ENCODE results near the gene NRL. TPM values are rescaled to one million over a fixed set of nuclear protein-coding genes. Genes with fewer than 3 reads are reported as not detected.

NRL gene
- total RNA-seq, 1 experiment from 2014 or later = 0.66 TPM

- ChIA-PET CTCF (no interaction called here), RAD21 (ENCODE audit: low non-redundant PET in 1 of 2, low total read pairs in 2 of 2, uncharacterized antibody in 2 of 2, unreplicated experiment in 2 of 2) (no interaction called here), POLR2A (no interaction called here)
- no peak overlapping the region for H2AFZ ChIP-seq (ENCODE audit: low read depth, low read length, poor library complexity, severe bottlenecking)
- H3K4me1 ChIP-seq (ENCODE audit: control insufficient read depth in 1 of 2, insufficient read depth in 2 of 2, low read length in 2 of 2) = peaks cover 27 to 35% of the 10 kb centered on the region in 2 experiments
- no peak overlapping the region for H3K9ac ChIP-seq (ENCODE audit: low read length)
- no peak overlapping the region for H3K4me2 ChIP-seq (ENCODE audit: low read length)
- H3K79me2 ChIP-seq (ENCODE audit: insufficient read depth, low read length) = peaks cover 61% of the 10 kb centered on the region
- no peaks in the 10 kb centered on the region for H3K9me3 ChIP-seq (ENCODE audit: control insufficient read depth in 1 of 2, insufficient read depth in 1 of 2, low read depth in 1 of 2, low read length in 2 of 2)
- no peaks in the 10 kb centered on the region for H3K27me3 ChIP-seq (ENCODE audit: insufficient read depth, low read length)
- H4K20me1 ChIP-seq (ENCODE audit: insufficient read depth) = no peaks in the 10 kb centered on the region
- DNase-seq (ENCODE audit: low read depth, low spot score) = no peak
- peaks cover 15 to 18% of the 10 kb centered on the region in 2 experiments for H3K36me3 ChIP-seq (ENCODE audit: control insufficient read depth in 1 of 2, insufficient read depth in 2 of 2, low read length in 2 of 2)
- no peaks in the 10 kb centered on the region for H3K9me2 ChIP-seq (ENCODE audit: insufficient read depth)
- intact Hi-C loops (cut with micrococcal nuclease) = no loop called here
- ATAC-seq = no peak
- H3K4me3 ChIP-seq (replicated peaks in 1 of 2; ENCODE audit: low read depth in 1 of 2, low read length in 2 of 2) = no peak overlapping the region
- no TSS peak for BruUV-seq (replicated peaks)
- TF ChIP-seq EZH2phosphoT487 (IDR thresholded peaks at IDR 0.05; ENCODE audit: borderline replicate concordance) = no peak
- no peak for TF ChIP-seq CBX3 (IDR thresholded peaks at IDR 0.05; ENCODE audit: low read depth)
- no peak for TF ChIP-seq EGR1 (IDR thresholded peaks at IDR 0.05; ENCODE audit: low read depth)
- TF ChIP-seq, protein P1, sequence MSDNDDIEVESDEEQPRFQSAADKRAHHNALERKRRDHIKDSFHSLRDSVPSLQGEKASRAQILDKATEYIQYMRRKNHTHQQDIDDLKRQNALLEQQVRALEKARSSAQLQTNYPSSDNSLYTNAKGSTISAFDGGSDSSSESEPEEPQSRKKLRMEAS (IDR thresholded peaks at IDR 0.05) = no peak
- TF ChIP-seq POLR2A (IDR thresholded peaks at IDR 0.05; ENCODE audit: borderline replicate concordance, extremely low read depth, insufficient read depth, insufficient read length) = no peak
- no peak for TF ChIP-seq YY1 (IDR thresholded peaks at IDR 0.05; ENCODE audit: extremely low read depth, insufficient replicate concordance, low read depth, low read length)
- TF ChIP-seq RAD21 (IDR thresholded peaks at IDR 0.05; ENCODE audit: low read depth) = no peak
- H3K27ac ChIP-seq (ENCODE audit: low read depth, low read length) = no peak overlapping the region
Measured at GRCh38 chr14:24143511-24143910, 28.8 kb upstream of the NRL start.

GRCh38 chr14:24141097-24141880 lies 26.5 kb upstream of the NRL start, which contains the start of gene EMC9:
TSS of gene EMC9 (minus strand) at chr14:24141591. CDS start at chr14:24141304, 287 bp downstream.
- peak within 1 kb of the TSS; percentile 91 for H3K4me2 ChIP-seq (ENCODE audit: low read length)
- peak within 1 kb of the TSS; percentile 66 to 87 for H3K4me3 ChIP-seq (replicated peaks in 1 of 2; ENCODE audit: low read depth in 1 of 2, low read length in 2 of 2)
- H3K9me2 ChIP-seq (ENCODE audit: insufficient read depth) = no peaks in the 10 kb centered on the region
- H2AFZ ChIP-seq (ENCODE audit: low read depth, low read length, poor library complexity, severe bottlenecking) = no peak within 1 kb of the TSS
- CTCF ChIA-PET = interaction anchor here (1.0 to 1.6 kb wide), 4 partner anchors 19 to 83 kb away, joined by 4 to 11 read pairs (median 8); partner anchors contain the start of genes DCAF11, IRF9 and NRL
- H3K9me3 ChIP-seq (ENCODE audit: control insufficient read depth in 1 of 2, insufficient read depth in 1 of 2, low read depth in 1 of 2, low read length in 2 of 2) = no peaks in the 10 kb centered on the region
- H3K9ac ChIP-seq (ENCODE audit: low read length) = peak within 1 kb of the TSS; percentile 80
- POLR2A ChIA-PET = interaction anchor here (0.7 to 2.9 kb wide), 9 partner anchors 10 to 54 kb away, joined by 3 to 36 read pairs (median 4); partner anchors contain the start of genes DCAF11, IPO4, IRF9 and NRL
- intact Hi-C loops (cut with micrococcal nuclease) = no loop called here
- H3K4me1 ChIP-seq (ENCODE audit: control insufficient read depth in 1 of 2, insufficient read depth in 2 of 2, low read length in 2 of 2) = peaks cover 26 to 50% of the 10 kb centered on the region in 2 experiments
- RAD21 ChIA-PET (ENCODE audit: low non-redundant PET in 1 of 2, low total read pairs in 2 of 2, uncharacterized antibody in 2 of 2, unreplicated experiment in 2 of 2) = interaction anchor here in 1 of 2 experiments (1.2 kb wide), 1 partner anchor 27 kb away, joined by 10 read pairs; the partner anchor contains the start of genes DCAF11 and NRL
- peak within 1 kb of the TSS; percentile 91 for H3K27ac ChIP-seq (ENCODE audit: low read depth, low read length)
- H4K20me1 ChIP-seq (ENCODE audit: insufficient read depth) = no peaks in the 10 kb centered on the region
- BruUV-seq (replicated peaks) = TSS peak; percentile 48
- H3K79me2 ChIP-seq (ENCODE audit: insufficient read depth, low read length) = peaks cover 62% of the 10 kb centered on the region
- DNase-seq (ENCODE audit: low read depth, low spot score) (peak; percentile 99), ATAC-seq (peak; percentile 88)
- H3K36me3 ChIP-seq (ENCODE audit: control insufficient read depth in 1 of 2, insufficient read depth in 2 of 2, low read length in 2 of 2) = peaks cover 23 to 28% of the 10 kb centered on the region in 2 experiments
- H3K27me3 ChIP-seq (ENCODE audit: insufficient read depth, low read length) = no peaks in the 10 kb centered on the region
- no peak for TF ChIP-seq JUND (IDR thresholded peaks at IDR 0.05)
- TF ChIP-seq CBX3 (IDR thresholded peaks at IDR 0.05; ENCODE audit: low read depth) = no peak
- TF ChIP-seq SP1 (IDR thresholded peaks at IDR 0.05; ENCODE audit: low read depth) = no peak
- TF ChIP-seq, protein P1 (IDR thresholded peaks at IDR 0.05) = no peak
- TF ChIP-seq ZNF274 (IDR thresholded peaks at IDR 0.05; ENCODE audit: low read depth, low read length) = no peak
- TF ChIP-seq, protein P2, sequence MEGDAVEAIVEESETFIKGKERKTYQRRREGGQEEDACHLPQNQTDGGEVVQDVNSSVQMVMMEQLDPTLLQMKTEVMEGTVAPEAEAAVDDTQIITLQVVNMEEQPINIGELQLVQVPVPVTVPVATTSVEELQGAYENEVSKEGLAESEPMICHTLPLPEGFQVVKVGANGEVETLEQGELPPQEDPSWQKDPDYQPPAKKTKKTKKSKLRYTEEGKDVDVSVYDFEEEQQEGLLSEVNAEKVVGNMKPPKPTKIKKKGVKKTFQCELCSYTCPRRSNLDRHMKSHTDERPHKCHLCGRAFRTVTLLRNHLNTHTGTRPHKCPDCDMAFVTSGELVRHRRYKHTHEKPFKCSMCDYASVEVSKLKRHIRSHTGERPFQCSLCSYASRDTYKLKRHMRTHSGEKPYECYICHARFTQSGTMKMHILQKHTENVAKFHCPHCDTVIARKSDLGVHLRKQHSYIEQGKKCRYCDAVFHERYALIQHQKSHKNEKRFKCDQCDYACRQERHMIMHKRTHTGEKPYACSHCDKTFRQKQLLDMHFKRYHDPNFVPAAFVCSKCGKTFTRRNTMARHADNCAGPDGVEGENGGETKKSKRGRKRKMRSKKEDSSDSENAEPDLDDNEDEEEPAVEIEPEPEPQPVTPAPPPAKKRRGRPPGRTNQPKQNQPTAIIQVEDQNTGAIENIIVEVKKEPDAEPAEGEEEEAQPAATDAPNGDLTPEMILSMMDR (IDR thresholded peaks at IDR 0.05 in 2 of 3, conservative IDR thresholded peaks at IDR 0.05 in 1 of 3; ENCODE audit: borderline replicate concordance in 1 of 3, insufficient read depth in 1 of 3, low read depth in 2 of 3, low read length in 2 of 3) = peak in 1 of 3 experiments; percentile 62; a peak in 3 of 6 replicates
- no peak for TF ChIP-seq ELF1 (IDR thresholded peaks at IDR 0.05; ENCODE audit: borderline replicate concordance, low read depth)
- no peak for TF ChIP-seq EZH2phosphoT487 (IDR thresholded peaks at IDR 0.05; ENCODE audit: borderline replicate concordance)
- no peak for TF ChIP-seq TCF7L2 (IDR thresholded peaks at IDR 0.05; ENCODE audit: borderline replicate concordance, extremely low read depth, insufficient read depth, insufficient read length)
- TF ChIP-seq YY1 (IDR thresholded peaks at IDR 0.05; ENCODE audit: extremely low read depth, insufficient replicate concordance, low read depth, low read length) = peak; percentile 13
- TF ChIP-seq SRF (IDR thresholded peaks at IDR 0.05; ENCODE audit: low read depth) = no peak

All from HCT116 (cell line).